Sigmoid colon (tissue), 7 donors: ENCODE data around the gene SORCS2. TPM values are rescaled to one million over a fixed set of nuclear protein-coding genes. Genes with fewer than 3 reads are reported as not detected.

ENCODE experiments used
- DNase-seq: peaks from one replicate; pipeline ENCODE4 v3.0.0-alpha.2; 2019
- H3K27ac ChIP-seq, 4 donors: fragments of 200-600 bp; sonication (generic); one replicate each; pipeline ENCODE4 v1.5.1; 2016 to 2019; ENCODE audit warnings: mild to moderate bottlenecking in 1 of 4
- H3K27me3 ChIP-seq, 3 donors: fragments of 200-600 bp; sonication (generic); one replicate each; pipeline ENCODE4 v1.5.1; 2019; ENCODE audit warnings: mild to moderate bottlenecking in 1 of 3
- H3K36me3 ChIP-seq, 4 donors: fragments of 200-600 bp; sonication (generic); one replicate each; pipeline ENCODE4 v1.5.1; 2016 to 2019
- H3K4me1 ChIP-seq, 4 donors: fragments of 200-600 bp; sonication (generic); one replicate each; pipeline ENCODE4 v1.5.1; 2017 to 2019
- H3K4me3 ChIP-seq, 4 donors: fragments of 200-600 bp; sonication (generic); one replicate each; pipeline ENCODE4 v1.5.1; 2017 to 2019; ENCODE audit warnings: mild to moderate bottlenecking in 2 of 4, moderate library complexity in 1 of 4
- H3K9me3 ChIP-seq, 4 donors: fragments of 200-600 bp in 3 of 4; sonication (generic) in 3 of 4; one replicate each; pipeline versions ENCODE4 v1.5.1 to v1.6.1; 2013 to 2019
- EP300 ChIP-seq, 4 donors: sonication (generic); formaldehyde crosslinking; IDR thresholded peaks; one replicate each; pipeline ENCODE4 v1.6.1; 2017; ENCODE audit warnings: antibody characterized with exemption in 4 of 4
- POLR2A ChIP-seq, 2 donors: fragments of 450-650 bp; IDR thresholded peaks; one replicate each; pipeline ENCODE4 v1.6.1; 2016; ENCODE audit warnings: antibody characterized with exemption in 2 of 2, mild to moderate bottlenecking in 2 of 2, moderate library complexity in 2 of 2
- POLR2AphosphoS5 ChIP-seq, 4 donors: sonication (generic); formaldehyde crosslinking; IDR thresholded peaks; one replicate each; pipeline ENCODE4 v1.6.1; 2017; ENCODE audit warnings: antibody characterized with exemption in 4 of 4
- WGBS, 2 donors: extraction: QIAGEN DNeasy Blood & Tissue Kit; methylation state at CpG; one replicate each; pipeline ENCODE4 v1.1.7; 2013; 5-methylcytosine and 5-hydroxymethylcytosine counted together
- intact Hi-C: fragments of 100-400 bp; cut with DNase I; formaldehyde crosslinking; loops from one replicate; pipeline ENCODE4 v1.15.1; 2023
- polyA plus RNA-seq, 3 donors: library from polyadenylated mRNA; stranded (reverse); fragments of 200-250 nt; gene quantifications; one replicate each; pipeline ENCODE4 v1.2.3, GENCODE V29; 2013
- total RNA-seq, 4 donors: library from RNA; depleted of rRNA; stranded (reverse); fragments of >200 nt; gene quantifications; one replicate each; pipeline ENCODE4 v1.1.0, GENCODE V29; 2016
- TF ChIP-seq, protein P1 (sequence below), 4 experiments: fragments of 450-650 bp in 3 of 4; fragments of 200-600 bp in 1 of 4; IDR thresholded peaks; one replicate each; pipeline ENCODE4 v1.5.1; 2016 to 2019; ENCODE audit warnings: antibody characterized with exemption in 4 of 4, mild to moderate bottlenecking in 3 of 4, moderate library complexity in 2 of 4
- donor health status: healthy with polysubstance abuse.
- donor health status: Bipolar disorder and iron deficiency.
- donor health status: healthy.

SORCS2 gene
- total and polyA plus RNA-seq, 7 donors, result 1.8 to 6.4 (median 3.9) TPM; not detected in 2

DNA sequence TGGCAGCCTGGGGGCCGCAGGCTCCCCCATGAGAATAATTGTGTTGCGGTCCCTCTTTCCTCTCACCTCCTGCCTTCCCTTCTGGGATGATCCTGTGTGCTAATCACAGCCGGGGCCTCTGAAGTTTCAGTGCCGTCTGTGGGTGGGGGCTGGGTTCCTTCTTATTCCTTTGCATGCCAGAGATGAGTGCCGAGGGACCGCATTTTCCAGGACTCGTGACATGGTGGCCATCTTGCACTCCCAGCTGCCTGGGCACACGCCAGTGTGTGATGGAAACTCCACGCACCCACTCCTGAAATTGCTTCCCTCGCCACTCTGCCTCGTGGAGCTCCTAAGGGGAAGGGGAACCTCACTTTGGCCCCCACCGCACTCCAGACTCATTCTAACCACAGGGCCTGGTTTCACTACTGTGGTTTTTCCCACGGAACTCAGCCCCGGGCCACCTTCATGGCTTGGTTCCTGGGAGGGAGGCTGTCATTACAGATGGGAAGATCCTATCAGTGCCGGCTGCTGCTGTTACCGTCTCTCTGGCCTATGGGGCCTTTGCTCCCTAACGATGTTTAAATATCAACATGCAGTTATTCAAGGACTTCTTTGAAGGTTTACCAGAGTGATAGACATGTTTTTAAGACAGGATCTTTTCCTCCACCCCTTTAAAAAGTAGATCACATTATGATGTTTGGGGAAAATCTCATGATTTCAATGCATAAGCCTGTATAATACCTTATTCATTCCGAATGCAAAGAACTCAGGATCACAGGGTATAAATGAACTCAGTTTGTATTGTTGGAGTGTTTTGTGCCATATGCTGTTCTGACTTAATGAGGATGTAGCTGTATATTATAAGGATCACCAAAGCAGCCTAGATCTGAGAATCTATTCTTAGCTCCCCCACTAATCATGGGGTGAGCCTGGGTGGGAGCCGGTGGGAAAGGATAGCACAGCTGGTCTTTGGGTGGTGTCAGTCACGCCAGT lies 89.6 kb downstream of the SORCS2 start:
- no peaks in the 10 kb centered on the region for H3K27me3 ChIP-seq
- no peaks in the 10 kb centered on the region for H3K9me3 ChIP-seq
- TF ChIP-seq, protein P1, sequence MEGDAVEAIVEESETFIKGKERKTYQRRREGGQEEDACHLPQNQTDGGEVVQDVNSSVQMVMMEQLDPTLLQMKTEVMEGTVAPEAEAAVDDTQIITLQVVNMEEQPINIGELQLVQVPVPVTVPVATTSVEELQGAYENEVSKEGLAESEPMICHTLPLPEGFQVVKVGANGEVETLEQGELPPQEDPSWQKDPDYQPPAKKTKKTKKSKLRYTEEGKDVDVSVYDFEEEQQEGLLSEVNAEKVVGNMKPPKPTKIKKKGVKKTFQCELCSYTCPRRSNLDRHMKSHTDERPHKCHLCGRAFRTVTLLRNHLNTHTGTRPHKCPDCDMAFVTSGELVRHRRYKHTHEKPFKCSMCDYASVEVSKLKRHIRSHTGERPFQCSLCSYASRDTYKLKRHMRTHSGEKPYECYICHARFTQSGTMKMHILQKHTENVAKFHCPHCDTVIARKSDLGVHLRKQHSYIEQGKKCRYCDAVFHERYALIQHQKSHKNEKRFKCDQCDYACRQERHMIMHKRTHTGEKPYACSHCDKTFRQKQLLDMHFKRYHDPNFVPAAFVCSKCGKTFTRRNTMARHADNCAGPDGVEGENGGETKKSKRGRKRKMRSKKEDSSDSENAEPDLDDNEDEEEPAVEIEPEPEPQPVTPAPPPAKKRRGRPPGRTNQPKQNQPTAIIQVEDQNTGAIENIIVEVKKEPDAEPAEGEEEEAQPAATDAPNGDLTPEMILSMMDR (IDR thresholded peaks at IDR 0.05), result no peak
- no peak for TF ChIP-seq POLR2AphosphoS5 (IDR thresholded peaks at IDR 0.05)
- no peak for TF ChIP-seq POLR2A (IDR thresholded peaks at IDR 0.05)
- no peak for TF ChIP-seq EP300 (IDR thresholded peaks at IDR 0.05)
- no peak overlapping the region for H3K4me3 ChIP-seq
- WGBS, 2 donors, result 60 to 67% methylated on average over 20 of the region's 20 CpGs
- intact Hi-C loops, result no loop called here
- peaks cover 0 to 17% (median 15%) of the 10 kb centered on the region in 4 donors for H3K4me1 ChIP-seq
- H3K36me3 ChIP-seq, result no peaks in the 10 kb centered on the region
- H3K27ac ChIP-seq, result no peak overlapping the region
- no peak for DNase-seq

DNA sequence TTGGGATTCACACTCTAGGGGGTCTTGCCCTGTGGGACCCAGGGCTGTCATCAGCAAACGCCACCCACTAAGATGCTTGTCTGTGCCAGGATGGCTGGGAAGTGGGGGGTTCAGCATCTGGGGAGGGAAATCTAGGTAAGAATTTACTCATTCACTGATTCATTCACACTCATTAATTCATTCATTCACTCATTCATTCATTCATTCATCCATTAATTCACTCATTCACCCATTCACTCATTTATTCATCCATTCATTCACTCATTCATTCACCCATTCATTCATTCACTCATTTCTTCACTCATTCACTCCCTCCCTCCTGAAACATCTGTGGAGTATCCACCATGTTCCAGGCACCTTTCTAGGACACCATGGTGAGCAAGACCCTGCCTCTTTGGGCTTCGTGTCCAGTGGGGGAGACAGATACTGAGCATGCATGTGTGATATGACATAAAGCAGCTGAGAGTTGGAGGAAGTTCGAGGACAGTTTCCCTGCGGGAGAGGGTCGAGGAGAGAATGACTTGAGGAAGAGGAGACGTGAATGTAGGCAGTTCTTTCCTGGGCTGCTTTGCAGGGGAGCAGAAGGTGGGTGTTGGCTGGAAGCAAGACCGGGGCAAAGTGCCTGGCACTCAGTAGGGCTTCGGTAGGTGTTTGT lies 90.6 kb downstream of the SORCS2 start:
- no peak for DNase-seq
- WGBS, 2 donors, result 78 to 86% methylated on average over 8 of the region's 8 CpGs
- Histone ChIP-seq H3K36me3 (no peaks in the 10 kb centered on the region), H3K27me3 (no peaks in the 10 kb centered on the region), H3K4me1 (peaks cover 0 to 20% (median 15%) of the 10 kb centered on the region in 4 donors), H3K9me3 (no peaks in the 10 kb centered on the region), H3K27ac (no peak overlapping the region), H3K4me3 (no peak overlapping the region)
- TF ChIP-seq POLR2A (IDR thresholded peaks at IDR 0.05) (no peak), EP300 (IDR thresholded peaks at IDR 0.05) (no peak), POLR2AphosphoS5 (IDR thresholded peaks at IDR 0.05) (no peak)
- TF ChIP-seq, protein P1 (IDR thresholded peaks at IDR 0.05), result no peak
- intact Hi-C loops, result no loop called here

DNA sequence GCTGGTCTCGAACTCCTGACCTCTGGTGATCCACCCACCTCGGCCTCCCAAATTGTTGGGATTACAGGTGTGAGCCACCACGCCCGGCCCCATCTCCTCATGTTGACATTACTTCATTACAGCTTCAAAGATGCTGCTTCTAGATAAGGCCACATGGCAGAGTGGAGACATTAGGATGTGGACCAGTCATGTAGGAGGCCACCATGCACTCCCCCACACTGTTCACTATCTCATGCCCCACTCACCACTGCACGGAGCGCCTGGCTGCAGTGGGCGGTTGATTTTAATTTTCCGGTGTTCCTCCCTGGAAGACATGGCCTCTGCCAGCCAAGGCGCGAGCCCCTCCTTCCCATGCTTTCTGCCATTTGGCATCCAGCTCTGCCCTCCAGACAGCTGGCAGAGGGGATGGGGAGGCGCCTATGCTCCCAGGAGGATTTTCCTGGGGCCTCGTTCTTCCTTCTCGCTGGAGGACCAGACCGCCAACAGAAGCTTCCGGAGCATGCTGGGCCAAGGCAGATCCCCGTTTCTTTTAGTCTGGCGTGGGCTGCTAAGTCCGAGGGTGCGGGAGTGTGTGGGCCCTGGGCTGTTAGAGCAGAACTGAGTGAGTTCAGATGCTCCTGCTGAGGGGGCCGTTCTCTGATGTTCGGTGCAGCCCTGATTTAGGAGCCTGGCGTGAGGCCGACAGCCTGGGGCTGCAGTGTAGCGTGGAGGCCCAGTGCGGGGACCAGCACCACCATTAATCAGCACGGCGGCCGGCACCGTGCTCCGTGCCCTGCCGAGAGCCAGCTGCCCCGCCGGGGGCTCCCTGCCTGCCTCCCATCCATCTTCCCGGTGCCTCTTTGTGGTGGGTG lies 93.1 kb downstream of the SORCS2 start:
- peak overlapping the region in 3 of 4 donors; percentile 64 to 75 (median 69) for H3K27ac ChIP-seq
- H3K4me3 ChIP-seq, result no peak overlapping the region
- H3K27me3 ChIP-seq, result no peaks in the 10 kb centered on the region
- TF ChIP-seq EP300 (IDR thresholded peaks at IDR 0.05), result no peak
- TF ChIP-seq POLR2A (IDR thresholded peaks at IDR 0.05), result no peak
- TF ChIP-seq POLR2AphosphoS5 (IDR thresholded peaks at IDR 0.05), result no peak
- TF ChIP-seq, protein P1 (IDR thresholded peaks at IDR 0.05), result no peak
- no peaks in the 10 kb centered on the region for H3K9me3 ChIP-seq
- no peaks in the 10 kb centered on the region for H3K36me3 ChIP-seq
- no peak for DNase-seq
- intact Hi-C loops, result no loop called here
- peaks cover 0 to 20% (median 15%) of the 10 kb centered on the region in 4 donors for H3K4me1 ChIP-seq
- 76 to 83% methylated on average over 34 of the region's 34 CpGs for WGBS, 2 donors

DNA sequence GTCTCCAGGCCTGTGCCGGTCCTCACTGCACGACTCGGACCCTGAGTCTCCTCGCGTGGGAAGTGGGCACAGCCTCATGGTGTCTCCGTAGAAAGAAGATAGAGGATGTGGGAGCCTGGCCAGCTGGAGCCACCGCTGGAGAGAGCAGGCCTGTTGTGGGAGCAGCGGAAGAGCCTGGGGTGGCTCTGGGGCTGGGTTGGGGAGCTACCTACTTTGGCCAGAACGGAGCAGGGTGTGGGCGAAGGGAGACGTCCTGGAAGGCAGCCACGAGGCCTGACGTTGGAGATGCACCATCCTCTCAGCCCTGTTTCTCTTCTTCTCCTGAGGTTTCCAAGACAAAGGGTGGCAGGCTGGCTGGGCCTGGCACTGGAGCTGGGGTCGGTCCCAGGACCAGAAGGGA lies 93.8 kb downstream of the SORCS2 start:
- no peaks in the 10 kb centered on the region for H3K27me3 ChIP-seq
- H3K36me3 ChIP-seq, result no peaks in the 10 kb centered on the region
- 70 to 73% methylated on average over 14 of the region's 14 CpGs for WGBS, 2 donors
- no peak for TF ChIP-seq POLR2AphosphoS5 (IDR thresholded peaks at IDR 0.05)
- TF ChIP-seq POLR2A (IDR thresholded peaks at IDR 0.05), result no peak
- no peak for TF ChIP-seq EP300 (IDR thresholded peaks at IDR 0.05)
- TF ChIP-seq, protein P1 (IDR thresholded peaks at IDR 0.05), result no peak
- intact Hi-C loops, result no loop called here
- H3K9me3 ChIP-seq, result no peaks in the 10 kb centered on the region
- peaks cover 0 to 25% (median 18%) of the 10 kb centered on the region in 4 donors for H3K4me1 ChIP-seq
- DNase-seq, result no peak
- H3K4me3 ChIP-seq, result no peak overlapping the region
- peak overlapping the region in 3 of 4 donors; percentile 64 to 75 (median 69) for H3K27ac ChIP-seq
